A549 (cell line): ENCODE results near the gene PCDHGA5. TPM values are rescaled to one million over a fixed set of nuclear protein-coding genes. Genes with fewer than 3 reads are reported as not detected.
"Not testable (repeated sequence)": the region's sequence is repeated elsewhere in the genome, so short reads cannot be mapped to it uniquely, and the experiment has no call there.

ENCODE experiments used
- ATAC-seq, 2 experiments: fragments of 200-7000 bp in 1 of 2; fragments of >200 bp in 1 of 2; cut with Nextera tagmentation in 1 of 2; cut with Tn5 transposase in 1 of 2; 3 replicates each; pipeline versions ENCODE4 v1.8.0 to v1.9.1; 2018 to 2020; ENCODE audit warnings: mild to moderate bottlenecking in 1 of 2, moderate library complexity in 1 of 2
- CTCF ChIA-PET: fragments of 300-600 bp; sonication (Branson Sonifier 250); formaldehyde crosslinking; extraction: SDS; loops from one replicate; lab custom pipeline; 2021; ENCODE audit warnings: antibody characterized with exemption, inconsistent platforms; lab: Yijun Ruan, JAX
- POLR2A ChIA-PET: fragments of 350-600 bp; formaldehyde crosslinking; extraction: SDS; loops from one replicate; lab custom pipeline; 2021; ENCODE audit warnings: antibody characterized with exemption, inconsistent platforms; lab: Yijun Ruan, JAX
- DNase-seq, 2 experiments: peaks; one replicate each; pipeline versions ENCODE4 v3.0.0 to v3.0.0-alpha.2; 2011 to 2016; ENCODE audit warnings: low read depth in 1 of 2, low spot score in 1 of 2
- FAIRE-seq: peaks from 2 replicates; lab custom pipeline; 2011; peaks lifted over from hg19 to GRCh38; lab: Jason Lieb, UNC
- H3K27ac ChIP-seq, 2 experiments: fragments of >200 bp; sonication (Bioruptor Twin); formaldehyde crosslinking; 3 replicates each; pipeline ENCODE4 v1.5.1; 2016 to 2017
- H3K4me1 ChIP-seq: fragments of >200 bp; sonication (Bioruptor Twin); formaldehyde crosslinking; 3 replicates; pipeline ENCODE4 v1.6.1; 2016
- H3K4me2 ChIP-seq: fragments of >200 bp; sonication (Bioruptor Twin); formaldehyde crosslinking; 3 replicates; pipeline ENCODE4 v1.6.1; 2016
- H3K4me3 ChIP-seq: fragments of >200 bp; sonication (Bioruptor Twin); formaldehyde crosslinking; 3 replicates; pipeline ENCODE4 v1.5.1; 2016
- H3K9me3 ChIP-seq: fragments of >200 bp; sonication (Bioruptor Twin); formaldehyde crosslinking; 3 replicates; pipeline ENCODE4 v1.6.1; 2016
- BCL3 ChIP-seq: fragments of >200 bp; sonication (Bioruptor Twin); formaldehyde crosslinking; IDR thresholded peaks from 3 replicates; pipeline ENCODE4 v1.6.1; 2016
- CEBPB ChIP-seq, 2 experiments: fragments of >200 bp in 1 of 2; sonication (Bioruptor Twin) in 1 of 2; formaldehyde crosslinking in 1 of 2; IDR thresholded peaks; 2 replicates each; pipeline ENCODE4 v1.6.1; 2012 to 2016
- CHD4 ChIP-seq: fragments of 200-600 bp; sonication (generic); IDR thresholded peaks from 2 replicates; pipeline ENCODE4 v1.6.1; 2016; ENCODE audit warnings: antibody characterized with exemption, mild to moderate bottlenecking, borderline replicate concordance
- CTCF ChIP-seq: fragments of >200 bp; sonication (Bioruptor Twin); formaldehyde crosslinking; IDR thresholded peaks from 3 replicates; pipeline ENCODE4 v1.5.1; 2016
- EHMT2 ChIP-seq: fragments of 200-600 bp; sonication (generic); IDR thresholded peaks from 2 replicates; pipeline ENCODE4 v1.6.1; 2016; ENCODE audit warnings: antibody characterized with exemption, low read depth, mild to moderate bottlenecking, moderate library complexity
- ESRRA ChIP-seq: fragments of 150-350 bp; IDR thresholded peaks from 2 replicates; pipeline ENCODE4 v1.6.1; 2014; ENCODE audit warnings: mild to moderate bottlenecking, low read length, borderline replicate concordance
- FOSB ChIP-seq: fragments of 250-450 bp; sonication (Bioruptor Pico); IDR thresholded peaks from 2 replicates; pipeline ENCODE4 v1.5.0; 2020; ENCODE audit warnings: mild to moderate bottlenecking, moderate library complexity
- FOSL2 ChIP-seq, 2 experiments: fragments of 450-650 bp in 1 of 2; fragments of >200 bp in 1 of 2; sonication (Bioruptor Twin) in 1 of 2; formaldehyde crosslinking; IDR thresholded peaks; 2 replicates each; pipeline versions ENCODE4 v1.5.0 to v1.6.1; 2016 to 2020; ENCODE audit warnings: mild to moderate bottlenecking in 1 of 2, moderate library complexity in 1 of 2
- FOXS1 ChIP-seq: fragments of 250-450 bp; sonication (Bioruptor Pico); IDR thresholded peaks from 2 replicates; pipeline ENCODE4 v1.5.0; 2020; ENCODE audit warnings: mild to moderate bottlenecking, moderate library complexity
- HMGXB4 ChIP-seq: fragments of 250-450 bp; sonication (Bioruptor Pico); IDR thresholded peaks from 2 replicates; pipeline ENCODE4 v1.5.0; 2021; ENCODE audit warnings: mild to moderate bottlenecking, moderate library complexity, borderline replicate concordance
- HOXB5 ChIP-seq: fragments of 250-450 bp; sonication (Bioruptor Pico); IDR thresholded peaks from 2 replicates; pipeline ENCODE4 v1.5.0; 2020; ENCODE audit warnings: mild to moderate bottlenecking, moderate library complexity
- JUN ChIP-seq, 2 experiments: fragments of >200 bp; sonication (Bioruptor Twin); formaldehyde crosslinking; IDR thresholded peaks; 2 replicates in 1 of 2; 3 replicates in 1 of 2; pipeline ENCODE4 v1.6.1; 2016 to 2017
- JUNB ChIP-seq: fragments of >200 bp; sonication (Bioruptor Twin); formaldehyde crosslinking; IDR thresholded peaks from 2 replicates; pipeline ENCODE4 v1.6.1; 2016
- MAFK ChIP-seq: fragments of 450-650 bp; IDR thresholded peaks from 2 replicates; pipeline ENCODE4 v1.6.1; 2014; ENCODE audit not compliant: partially characterized antibody
- MAZ ChIP-seq: fragments of 150-350 bp; IDR thresholded peaks from 2 replicates; pipeline ENCODE4 v1.6.1; 2014; ENCODE audit warnings: antibody characterized with exemption, low read depth, low read length, borderline replicate concordance
- MYC ChIP-seq: IDR thresholded peaks from 2 replicates; pipeline ENCODE4 v1.6.1; 2012; ENCODE audit warnings: mild to moderate bottlenecking, inconsistent platforms, low read length, improper control_type of control experiment, borderline replicate concordance
- NR3C1 ChIP-seq: fragments of >200 bp; sonication (Bioruptor Twin); formaldehyde crosslinking; IDR thresholded peaks from 3 replicates; pipeline ENCODE4 v1.6.1; 2017
- RAD21 ChIP-seq, 2 experiments: fragments of >200 bp in 1 of 2; sonication (Bioruptor Twin) in 1 of 2; formaldehyde crosslinking in 1 of 2; IDR thresholded peaks in 1 of 2; conservative IDR thresholded peaks in 1 of 2; 2 replicates in 1 of 2; 3 replicates in 1 of 2; pipeline ENCODE4 v1.6.1; 2012 to 2018; ENCODE audit warnings: inconsistent platforms in 1 of 2
- RNF2 ChIP-seq: fragments of 200-600 bp; sonication (generic); IDR thresholded peaks from 2 replicates; pipeline ENCODE4 v1.6.1; 2016; ENCODE audit warnings: low read depth, mild to moderate bottlenecking, antibody characterized with exemption, moderate library complexity, borderline replicate concordance
- SREBF2 ChIP-seq: fragments of 450-650 bp; IDR thresholded peaks from 2 replicates; pipeline ENCODE4 v1.6.1; 2014; ENCODE audit warnings: mild to moderate bottlenecking, moderate library complexity
- TP53 ChIP-seq: fragments of 250-450 bp; sonication (Bioruptor Pico); IDR thresholded peaks from 2 replicates; pipeline ENCODE4 v1.5.0; 2021; ENCODE audit warnings: mild to moderate bottlenecking, moderate library complexity
- ZFP36 ChIP-seq: fragments of 450-650 bp; IDR thresholded peaks from 2 replicates; pipeline ENCODE4 v1.6.1; 2014; ENCODE audit warnings: borderline replicate concordance; ENCODE audit not compliant: partially characterized antibody
- WGBS: methylation state at CpG from one replicate; pipeline ENCODE4 v1.1.6; 2017; ENCODE audit errors: missing lambda C conversion rate; 5-methylcytosine and 5-hydroxymethylcytosine counted together
- polyA plus RNA-seq, 4 experiments: library from polyadenylated mRNA; depleted of rRNA in 3 of 4; stranded (reverse); fragments of >200 nt; fragmentation: RNase III in 1 of 4; extraction: RNeasy Plus Mini Kit Qiagen cat#74134 plus additional on column Dnase treatment in 1 of 4; gene quantifications; 2 replicates in 3 of 4; 3 replicates in 1 of 4; pipeline ENCODE4 v1.2.3, GENCODE V29; 2011 to 2017
- TF ChIP-seq, protein P1 (sequence below): fragments of 450-650 bp; IDR thresholded peaks from 2 replicates; pipeline ENCODE4 v1.6.1; 2014; ENCODE audit warnings: antibody characterized with exemption

Gene PCDHGA5
- polyA plus RNA-seq, 2 of the 4 experiments (the other 2 are of a cell fraction): 0.13 to 0.37 TPM

- H3K9me3 ChIP-seq: peaks cover 60% of the 10 kb centered on the region
- peak in 1 of 2 experiments; percentile 80; a peak in 3 of 6 replicates for ATAC-seq
- TF ChIP-seq RAD21 (conservative IDR thresholded peaks at IDR 0.05 in 1 of 2, IDR thresholded peaks at IDR 0.05 in 1 of 2): peak in 1 of 2 experiments; percentile 27; a peak in 2 of 5 replicates
- TF ChIP-seq, all 56 proteins: peak for 1; not testable (repeated sequence) for 55
- H3K4me1 ChIP-seq, FAIRE-seq, H3K27ac ChIP-seq, H3K4me3 ChIP-seq, H3K4me2 ChIP-seq, POLR2A ChIA-PET: not testable (repeated sequence)
- peak in 1 of 2 experiments; percentile 13 for DNase-seq
- 61% methylated on average over 35 of the region's 51 CpGs for WGBS
- CTCF ChIA-PET: interaction anchor here (1.3 to 1.5 kb wide), 3 partner anchors 9 to 156 kb away, joined by 4 to 5 read pairs (median 4); partner anchors contain the start of gene PCDHGA11
These were observed 44.0 kb downstream of the PCDHGA5 start, which contains the start of gene PCDHGB6 for GRCh38 chr5:141407790-141408505. Gene PCDHGB6 (plus strand): TSS chr5:141408021. CDS start chr5:141408203, 182 bp downstream.

DNA sequence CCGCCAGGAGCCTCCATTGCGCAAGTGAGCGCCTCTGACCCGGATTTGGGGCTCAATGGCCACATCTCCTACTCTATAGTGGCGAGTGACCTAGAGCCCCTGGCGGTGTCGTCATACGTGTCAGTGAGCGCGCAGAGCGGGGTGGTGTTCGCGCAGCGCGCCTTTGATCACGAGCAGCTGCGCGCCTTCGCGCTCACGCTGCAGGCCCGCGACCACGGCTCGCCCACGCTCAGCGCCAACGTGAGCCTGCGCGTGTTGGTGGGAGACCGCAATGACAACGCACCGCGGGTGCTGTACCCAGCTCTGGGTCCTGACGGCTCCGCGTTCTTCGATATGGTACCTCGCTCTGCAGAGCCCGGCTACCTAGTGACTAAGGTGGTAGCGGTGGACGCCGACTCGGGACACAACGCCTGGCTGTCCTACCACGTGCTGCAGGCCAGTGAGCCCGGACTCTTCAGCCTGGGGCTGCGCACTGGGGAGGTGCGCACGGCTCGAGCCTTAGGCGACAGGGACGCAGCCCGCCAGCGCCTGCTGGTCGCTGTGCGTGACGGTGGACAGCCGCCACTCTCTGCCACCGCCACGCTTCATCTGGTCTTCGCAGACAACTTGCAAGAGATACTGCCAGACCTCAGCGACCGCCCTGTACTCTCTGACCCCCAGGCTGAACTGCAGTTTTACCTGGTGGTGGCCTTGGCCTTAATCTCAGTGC is 45.8 kb downstream of the PCDHGA5 start:
- ChIA-PET CTCF (no interaction called here), POLR2A (no interaction called here)
- Histone ChIP-seq H3K9me3 (peaks cover 50% of the 10 kb centered on the region), H3K4me2 (no peak overlapping the region), H3K4me3 (no peak overlapping the region), H3K4me1 (no peaks in the 10 kb centered on the region), H3K27ac (no peak overlapping the region)
- no peak for ATAC-seq
- no peak for FAIRE-seq
- WGBS: 87% methylated on average over 61 of the region's 64 CpGs
- no peak for TF ChIP-seq FOSB (CRISPR knock-in tag)
- no peak for TF ChIP-seq FOXS1 (CRISPR knock-in tag)
- TF ChIP-seq JUN (IDR thresholded peaks at IDR 0.05): no peak
- no peak for TF ChIP-seq CHD4
- no peak for TF ChIP-seq MAFK
- TF ChIP-seq, protein P1, sequence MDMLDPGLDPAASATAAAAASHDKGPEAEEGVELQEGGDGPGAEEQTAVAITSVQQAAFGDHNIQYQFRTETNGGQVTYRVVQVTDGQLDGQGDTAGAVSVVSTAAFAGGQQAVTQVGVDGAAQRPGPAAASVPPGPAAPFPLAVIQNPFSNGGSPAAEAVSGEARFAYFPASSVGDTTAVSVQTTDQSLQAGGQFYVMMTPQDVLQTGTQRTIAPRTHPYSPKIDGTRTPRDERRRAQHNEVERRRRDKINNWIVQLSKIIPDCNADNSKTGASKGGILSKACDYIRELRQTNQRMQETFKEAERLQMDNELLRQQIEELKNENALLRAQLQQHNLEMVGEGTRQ: no peak
- no peak for TF ChIP-seq CTCF
- no peak for TF ChIP-seq MYC
- no peak for TF ChIP-seq BCL3
- TF ChIP-seq CEBPB (IDR thresholded peaks at IDR 0.05): no peak
- TF ChIP-seq JUNB: no peak
- no peak for DNase-seq

GRCh38 chr5:141411575-141411974 is 47.6 kb downstream of the PCDHGA5 start:
- Histone ChIP-seq H3K4me1 (no peaks in the 10 kb centered on the region), H3K4me3 (no peak overlapping the region), H3K4me2 (no peak overlapping the region), H3K9me3 (peaks cover 36% of the 10 kb centered on the region), H3K27ac (no peak overlapping the region)
- TF ChIP-seq MAZ (no peak), RNF2 (no peak), ZFP36 (no peak), SREBF2 (no peak), FOSL2 (IDR thresholded peaks at IDR 0.05) (no peak), FOSL2 (CRISPR knock-in tag; IDR thresholded peaks at IDR 0.05) (no peak), FOSB (CRISPR knock-in tag) (no peak), EHMT2 (no peak), HMGXB4 (CRISPR knock-in tag) (no peak), ESRRA (no peak), FOXS1 (CRISPR knock-in tag) (no peak), HOXB5 (no peak), RAD21 (conservative IDR thresholded peaks at IDR 0.05 in 1 of 2, IDR thresholded peaks at IDR 0.05 in 1 of 2) (no peak), NR3C1 (no peak), TP53 (CRISPR knock-in tag) (no peak)
- DNase-seq (no peak), FAIRE-seq (no peak), ATAC-seq (no peak)
- WGBS: 48% methylated on average over 3 of the region's 3 CpGs
- CTCF ChIA-PET: interaction anchor here (1.0 kb wide), 1 partner anchor 113 kb away, joined by 4 read pairs; no protein-coding TSS in a partner anchor
- POLR2A ChIA-PET: no interaction called here
